ENCODE results near the gene GJB6.

The GJB6 gene

GRCh38 chr13:20174656-20175405 lies 57.3 kb downstream of the GJB6 start (continued):
- TF ChIP-seq PRDM4 (tag by site-specific recombination; IDR thresholded peaks at IDR 0.05) (no peak), ZNF548 (tag by site-specific recombination; IDR thresholded peaks at IDR 0.05) (no peak), MZF1 (tag by site-specific recombination; IDR thresholded peaks at IDR 0.05; ENCODE audit: borderline replicate concordance) (no peak), ZNF132 (tag by site-specific recombination; IDR thresholded peaks at IDR 0.05; ENCODE audit: borderline replicate concordance) (no peak), ZNF544 (tag by site-specific recombination; IDR thresholded peaks at IDR 0.05) (no peak), ZBTB10 (tag by site-specific recombination; IDR thresholded peaks at IDR 0.05) (no peak), EGR2 (tag by site-specific recombination; IDR thresholded peaks at IDR 0.05; ENCODE audit: low read depth) (peak; percentile 45), ZNF155 (tag by site-specific recombination; IDR thresholded peaks at IDR 0.05) (no peak), ZNF623 (tag by site-specific recombination; IDR thresholded peaks at IDR 0.05) (no peak), ZNF433 (tag by site-specific recombination; IDR thresholded peaks at IDR 0.05; ENCODE audit: low read depth) (no peak), ZNF747 (tag by site-specific recombination; IDR thresholded peaks at IDR 0.05) (no peak), ZNF792 (tag by site-specific recombination; IDR thresholded peaks at IDR 0.05) (no peak), ZNF558 (tag by site-specific recombination; IDR thresholded peaks at IDR 0.05) (0 out of 2 replicates have a peak, but pooled peaks have one; percentile 14), ZNF639 (tag by site-specific recombination; IDR thresholded peaks at IDR 0.05) (peak; percentile 66), ZNF114 (tag by site-specific recombination; IDR thresholded peaks at IDR 0.05) (no peak), MYNN (tag by site-specific recombination; IDR thresholded peaks at IDR 0.05; ENCODE audit: borderline replicate concordance) (no peak), ZNF362 (tag by site-specific recombination; IDR thresholded peaks at IDR 0.05) (no peak), PBX3 (CRISPR knock-in tag; IDR thresholded peaks at IDR 0.05) (no peak), TCF7L2 (IDR thresholded peaks at IDR 0.05; ENCODE audit: borderline replicate concordance, low read depth, low read length) (no peak)
